CD4-positive, alpha-beta T cell treated with Interleukin-10 for 1 hour (primary cell): Measurements from ENCODE around the gene HLA-DMA.

ENCODE experiments used
- DNase-seq: peaks from one replicate; pipeline ENCODE4 v3.0.0-alpha.2; 2020

Gene HLA-DMA

GRCh38 chr6:32974541-32975308, 21.8 kb upstream of the HLA-DMA start:
- DNase-seq = peak; percentile 29

GRCh38 chr6:32974016-32974333, 21.1 kb upstream of the HLA-DMA start:
- peak; percentile 67 for DNase-seq

GRCh38 chr6:32973144-32974015, 20.5 kb upstream of the HLA-DMA start:
- peak; percentile 79 for DNase-seq

- peak; percentile 67 for DNase-seq
Measured at GRCh38 chr6:32972353-32973143, 19.7 kb upstream of the HLA-DMA start.

GRCh38 chr6:32971581-32972352, 18.9 kb upstream of the HLA-DMA start:
- peak; percentile 100 for DNase-seq

DNA sequence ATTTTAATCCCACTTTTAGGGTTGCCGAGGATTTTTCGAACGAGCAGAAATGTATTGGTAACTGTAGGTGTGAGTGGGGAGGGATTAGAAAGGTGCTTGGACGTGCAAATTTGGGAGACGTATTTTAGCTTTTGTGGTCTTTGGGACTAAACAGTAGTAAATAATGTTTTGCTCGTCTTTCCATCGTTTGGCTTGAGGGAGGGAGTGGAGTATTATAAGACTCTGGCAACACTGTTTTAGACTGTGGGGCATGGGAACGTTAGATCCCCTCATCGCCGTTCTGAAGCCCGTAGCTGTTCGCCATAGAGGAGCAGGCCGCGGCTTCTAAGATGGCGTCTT, 18.3 kb upstream of the HLA-DMA start:
- no peak for DNase-seq

GRCh38 chr6:32970413-32971241, 17.7 kb upstream of the HLA-DMA start:
- peak; percentile 79 for DNase-seq

DNA sequence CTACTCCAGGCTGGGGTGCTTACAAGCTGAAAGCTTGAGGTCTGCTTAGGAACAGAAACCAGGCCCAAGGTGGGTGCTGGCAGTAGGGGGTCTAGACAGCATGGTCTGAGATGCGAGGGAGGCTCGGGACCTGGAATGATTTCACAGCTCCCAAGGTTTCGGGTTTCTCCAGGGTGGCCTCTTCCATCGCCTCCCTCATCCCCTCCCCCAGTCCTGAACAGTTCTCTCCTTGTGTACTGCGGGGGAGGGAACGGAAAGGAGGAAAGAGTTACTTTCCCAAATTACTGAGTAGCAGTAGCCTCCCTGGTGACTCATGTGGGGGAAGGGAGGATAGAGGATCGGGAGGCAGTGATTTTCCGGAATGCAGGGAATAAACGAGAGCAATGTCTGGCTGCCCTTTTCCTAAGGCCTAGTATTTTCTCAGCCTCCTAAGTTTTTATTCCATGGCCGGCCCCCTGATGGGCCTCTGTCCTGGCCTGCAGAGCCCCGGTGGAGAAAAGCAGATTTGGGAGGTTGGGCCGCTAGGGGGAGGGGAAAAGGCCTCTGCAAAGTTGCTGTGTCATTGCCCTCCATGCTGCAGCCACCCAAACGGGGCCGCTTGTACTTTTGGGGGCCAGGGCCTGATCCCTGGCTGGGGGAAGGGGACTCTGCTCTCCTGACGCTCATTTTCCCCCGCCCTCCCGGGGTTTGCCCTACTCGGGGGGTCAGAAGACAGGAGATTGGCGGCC, 17.0 kb upstream of the HLA-DMA start:
- DNase-seq = peak; percentile 71

DNA sequence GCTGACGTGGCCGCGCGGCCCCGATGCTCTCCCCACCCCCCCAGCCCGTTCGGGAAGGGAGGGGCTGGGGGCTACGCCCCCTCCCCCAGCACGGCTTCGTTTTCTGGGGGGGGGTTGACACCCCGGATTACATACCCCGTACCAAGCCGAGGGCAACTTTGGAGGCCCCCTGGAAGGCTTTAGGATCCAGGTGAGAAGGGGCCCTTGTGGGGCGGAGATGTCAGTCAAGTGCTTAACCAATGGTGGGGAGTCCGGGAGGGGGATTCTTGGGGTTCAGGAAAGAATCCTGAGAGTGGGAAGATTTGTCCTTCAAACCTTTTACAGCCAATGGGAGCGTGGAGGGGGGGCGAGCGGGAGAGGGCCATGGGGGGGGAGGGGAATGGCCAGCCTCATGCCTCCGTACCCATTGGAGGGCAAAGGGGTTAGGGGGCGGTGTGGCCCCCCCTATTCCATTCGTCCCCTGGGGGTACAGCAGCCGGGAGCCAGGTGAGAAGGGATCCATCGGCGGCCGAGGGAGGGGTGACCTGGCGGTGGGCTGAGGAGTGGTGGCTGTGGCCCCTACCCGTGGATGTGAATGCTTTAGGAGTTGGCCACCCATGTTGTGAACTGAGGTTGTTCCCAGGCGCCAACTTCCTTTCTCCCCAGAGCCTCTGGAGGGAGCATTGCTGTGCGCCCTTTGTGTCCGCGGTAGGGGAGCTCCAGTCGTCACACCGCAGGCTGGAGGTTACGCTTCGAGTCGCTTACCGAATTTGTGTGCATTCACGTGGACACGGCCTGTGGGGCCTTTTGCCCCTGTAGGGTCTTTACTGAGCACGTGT, 16.2 kb upstream of the HLA-DMA start:
- DNase-seq = peak; percentile 62

DNA sequence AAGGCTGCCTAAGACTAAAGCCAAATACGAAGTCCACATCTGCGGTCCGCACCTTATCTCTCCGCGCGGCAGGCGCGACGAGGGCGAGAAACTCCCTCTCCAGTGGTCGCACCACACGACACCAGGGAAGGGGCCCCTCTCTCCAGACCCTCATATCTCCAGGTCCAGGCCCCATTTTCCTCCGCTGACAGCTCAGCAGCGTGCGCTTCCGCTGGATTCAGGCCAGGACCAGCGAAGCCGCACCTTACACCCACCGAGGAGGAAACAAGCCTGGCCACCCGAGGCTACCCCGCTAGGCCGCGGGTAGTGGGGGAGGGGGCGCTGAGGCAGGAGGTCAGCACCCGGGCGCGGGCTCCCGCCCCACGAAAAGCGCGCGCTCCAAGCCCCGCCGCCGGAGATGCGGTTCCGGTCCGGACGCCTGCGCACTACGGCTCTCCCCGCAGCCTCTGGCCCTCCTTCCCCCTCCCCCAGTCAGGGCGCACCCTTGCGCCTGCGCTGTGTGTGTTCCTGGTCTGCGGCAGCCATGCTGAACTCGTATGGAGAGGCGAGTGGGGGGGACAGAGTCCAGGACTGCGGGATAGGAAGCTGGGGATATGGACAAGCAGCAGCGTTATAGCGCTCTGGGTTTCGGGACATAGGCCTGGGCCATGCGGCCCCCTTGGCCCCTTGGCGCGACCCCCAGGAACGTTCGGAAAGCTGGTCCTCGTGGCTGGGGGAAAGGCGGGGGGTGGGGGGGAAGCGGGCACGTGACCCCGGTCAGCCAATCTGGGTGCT, 15.4 kb upstream of the HLA-DMA start, which contains the start of gene BRD2:
TSS of gene BRD2 (plus strand) at position 502 of the 774 bp plus-strand sequence. CDS start 4,305 bp downstream, outside the sequence.
- DNase-seq = peak; percentile 98

DNA sequence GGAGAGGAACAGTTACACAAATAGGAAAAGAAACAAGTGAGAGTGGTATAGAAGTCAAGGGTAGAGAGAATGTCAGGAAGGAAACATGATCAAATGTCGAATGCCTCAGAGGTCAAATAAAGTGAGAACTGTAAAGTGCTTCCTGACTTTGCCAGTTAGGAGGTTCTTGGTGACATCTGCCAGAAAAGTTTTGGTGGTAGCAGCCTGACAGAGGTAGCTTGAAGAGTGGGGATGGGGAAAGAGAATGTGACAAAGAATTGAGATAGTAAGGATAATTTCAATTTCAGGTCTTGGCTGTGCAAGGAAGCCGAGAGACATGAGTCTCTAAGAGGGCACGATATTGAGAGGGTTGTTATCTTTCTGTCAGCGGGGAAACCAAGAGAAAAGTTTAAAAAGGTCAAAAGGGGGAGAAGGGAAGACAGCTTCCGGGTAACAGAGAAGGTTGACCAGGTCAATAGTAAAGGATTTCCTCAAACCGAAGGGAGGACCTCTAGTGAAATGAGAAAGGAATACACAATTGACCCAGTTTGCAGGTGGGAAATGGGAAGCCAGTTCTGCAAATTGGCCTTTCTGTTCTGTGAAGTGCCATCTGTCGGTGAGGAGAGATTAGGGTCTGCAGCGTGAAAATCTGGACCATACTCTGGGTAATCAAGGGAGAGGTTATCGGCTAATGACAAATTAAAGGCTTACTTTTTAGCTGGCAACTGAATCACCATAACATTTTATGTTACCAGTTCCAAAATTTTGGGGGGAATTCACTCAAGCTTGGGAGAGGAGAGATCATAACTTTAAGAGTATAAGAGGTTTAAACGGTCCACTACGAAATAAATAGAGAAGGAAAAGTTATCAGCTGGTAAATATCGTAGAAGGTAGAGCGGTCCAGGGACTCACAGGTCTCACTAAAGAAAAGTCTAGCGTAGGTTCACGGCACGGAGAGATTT, 14.5 kb upstream of the HLA-DMA start:
- peak; percentile 63 for DNase-seq

DNA sequence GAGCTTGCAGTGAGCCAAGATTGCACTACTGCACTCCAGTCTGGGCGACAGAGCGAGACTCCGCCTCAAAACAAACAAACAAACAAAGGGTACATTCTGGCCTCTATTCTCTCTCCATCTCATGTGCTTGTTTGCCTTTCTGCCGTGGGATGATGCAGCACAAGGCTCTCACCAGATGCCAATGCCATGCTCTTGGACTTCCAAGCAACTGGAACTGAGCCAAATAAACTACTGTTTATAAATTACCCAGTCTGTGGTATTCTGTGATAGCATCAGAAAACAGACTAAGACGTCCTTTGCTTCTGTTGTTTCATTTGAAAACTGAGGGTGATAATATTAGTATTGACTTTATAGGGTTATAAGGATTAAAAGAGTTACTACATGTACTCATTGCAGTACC, 11.9 kb upstream of the HLA-DMA start:
- DNase-seq = no peak

GRCh38 chr6:32963866-32964265, 11.0 kb upstream of the HLA-DMA start:
- DNase-seq = no peak

GRCh38 chr6:32962213-32962826, 9.4 kb upstream of the HLA-DMA start:
- DNase-seq = no peak

DNA sequence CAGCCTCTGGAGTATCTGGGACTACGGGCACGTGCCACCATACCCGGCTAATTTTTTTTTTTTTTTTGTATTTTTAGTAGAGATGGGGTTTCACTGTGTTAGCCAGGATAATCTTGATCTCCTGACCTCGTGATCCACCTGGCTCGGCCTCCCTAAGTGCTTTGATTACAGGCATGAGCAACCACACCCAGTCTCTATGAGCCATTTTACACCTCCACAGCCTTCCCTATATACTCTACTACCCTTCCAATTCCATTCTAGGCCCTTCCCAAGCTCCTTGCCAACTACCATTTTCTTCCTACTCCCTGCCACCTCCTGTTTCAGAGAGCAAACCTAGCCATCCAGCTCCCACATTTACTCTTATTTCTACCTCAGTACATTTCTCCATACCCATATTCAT, 7.7 kb upstream of the HLA-DMA start:
- no peak for DNase-seq

GRCh38 chr6:32956176-32956575, 3.3 kb upstream of the HLA-DMA start:
- no peak for DNase-seq

GRCh38 chr6:32954986-32955802, 2.3 kb upstream of the HLA-DMA start:
- DNase-seq = peak; percentile 65
